ENCODE results near the gene KLF14.

GRCh38 chr7:130732980-130733930 lies 752 bp downstream of the KLF14 start:
- no peak for TF ChIP-seq TAF1 (IDR thresholded peaks at IDR 0.05; ENCODE audit: control insufficient read depth, extremely low read depth, insufficient read depth, low read length, severe bottlenecking)
- TF ChIP-seq POLR2G (IDR thresholded peaks at IDR 0.05; ENCODE audit: low read depth, low read length) = no peak
